Muscle layer of colon (tissue), 2 donors: ENCODE results near the gene LSM14B.

Source experiments
- H3K27ac ChIP-seq: one replicate; pipeline ENCODE4 v1.7.0; 2013; ENCODE audit warnings: low read depth, mild to moderate bottlenecking, low read length, moderate library complexity
- H3K27me3 ChIP-seq, 2 donors: one replicate each; pipeline ENCODE4 v1.7.0; 2013; ENCODE audit warnings: low read length in 2 of 2, mild to moderate bottlenecking in 2 of 2; ENCODE audit not compliant: insufficient read depth in 2 of 2, control insufficient read depth in 1 of 2
- H3K36me3 ChIP-seq: one replicate; pipeline ENCODE4 v1.7.0; 2013; ENCODE audit warnings: mild to moderate bottlenecking, low read length; ENCODE audit not compliant: insufficient read depth
- H3K4me1 ChIP-seq: one replicate; pipeline ENCODE4 v1.7.0; 2013; ENCODE audit warnings: mild to moderate bottlenecking, low read length; ENCODE audit not compliant: insufficient read depth
- H3K4me3 ChIP-seq, 2 donors: one replicate each; pipeline ENCODE4 v1.7.0; 2013; ENCODE audit warnings: low read length in 2 of 2, low read depth in 1 of 2, mild to moderate bottlenecking in 1 of 2, moderate library complexity in 1 of 2
- H3K9ac ChIP-seq: one replicate; pipeline ENCODE4 v1.7.0; 2013; ENCODE audit warnings: low read length
- H3K9me3 ChIP-seq: one replicate; pipeline ENCODE4 v1.7.0; 2013; ENCODE audit warnings: mild to moderate bottlenecking, low read length
- donor health status: abdominal sarcoma.
- donor health status: Adenocarcinoma of cecum.

The LSM14B gene

DNA sequence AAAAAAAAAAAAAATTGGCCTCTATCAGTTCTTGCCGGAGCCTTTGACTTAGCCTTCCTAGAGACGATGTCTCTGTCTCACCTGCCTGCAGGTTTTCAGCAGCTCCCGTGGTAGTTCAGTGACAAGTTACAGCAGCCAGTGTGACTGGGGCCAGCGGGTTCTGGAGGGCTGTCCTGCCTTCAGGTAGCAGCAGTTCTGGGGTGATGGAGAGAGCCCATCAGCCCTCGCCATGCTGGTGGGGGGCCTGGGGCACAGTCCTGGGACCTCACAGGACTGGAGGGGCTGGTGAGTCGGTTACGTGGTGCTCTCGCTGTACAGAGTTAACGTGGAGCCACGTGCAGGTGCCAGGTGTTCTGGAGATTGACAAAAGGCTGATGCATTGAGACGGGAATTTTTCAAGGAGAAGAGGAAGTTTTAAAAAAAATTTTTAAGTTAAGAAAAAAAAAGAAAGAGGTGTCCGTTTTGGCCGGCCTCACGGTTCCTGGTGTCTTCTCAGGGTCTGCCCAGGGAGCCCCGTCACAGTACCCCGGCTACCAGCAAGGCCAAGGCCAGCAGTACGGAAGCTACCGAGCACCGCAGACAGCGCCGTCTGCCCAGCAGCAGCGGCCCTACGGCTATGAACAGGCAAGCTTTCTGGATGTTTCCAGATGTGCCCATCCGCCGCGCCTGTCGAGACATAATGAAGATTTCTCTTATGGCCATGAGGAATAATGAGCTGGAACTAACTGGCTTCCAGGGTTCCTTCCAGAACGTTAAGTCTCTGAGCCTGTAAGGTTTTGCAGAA, 51.9 kb downstream of the LSM14B start:
- Histone ChIP-seq H3K9ac (no peak overlapping the region), H3K27ac (no peak overlapping the region), H3K9me3 (no peaks in the 10 kb centered on the region), H3K27me3 (no peaks in the 10 kb centered on the region), H3K4me3 (no peak overlapping the region), H3K4me1 (no peaks in the 10 kb centered on the region), H3K36me3 (peaks cover 6% of the 10 kb centered on the region)

DNA sequence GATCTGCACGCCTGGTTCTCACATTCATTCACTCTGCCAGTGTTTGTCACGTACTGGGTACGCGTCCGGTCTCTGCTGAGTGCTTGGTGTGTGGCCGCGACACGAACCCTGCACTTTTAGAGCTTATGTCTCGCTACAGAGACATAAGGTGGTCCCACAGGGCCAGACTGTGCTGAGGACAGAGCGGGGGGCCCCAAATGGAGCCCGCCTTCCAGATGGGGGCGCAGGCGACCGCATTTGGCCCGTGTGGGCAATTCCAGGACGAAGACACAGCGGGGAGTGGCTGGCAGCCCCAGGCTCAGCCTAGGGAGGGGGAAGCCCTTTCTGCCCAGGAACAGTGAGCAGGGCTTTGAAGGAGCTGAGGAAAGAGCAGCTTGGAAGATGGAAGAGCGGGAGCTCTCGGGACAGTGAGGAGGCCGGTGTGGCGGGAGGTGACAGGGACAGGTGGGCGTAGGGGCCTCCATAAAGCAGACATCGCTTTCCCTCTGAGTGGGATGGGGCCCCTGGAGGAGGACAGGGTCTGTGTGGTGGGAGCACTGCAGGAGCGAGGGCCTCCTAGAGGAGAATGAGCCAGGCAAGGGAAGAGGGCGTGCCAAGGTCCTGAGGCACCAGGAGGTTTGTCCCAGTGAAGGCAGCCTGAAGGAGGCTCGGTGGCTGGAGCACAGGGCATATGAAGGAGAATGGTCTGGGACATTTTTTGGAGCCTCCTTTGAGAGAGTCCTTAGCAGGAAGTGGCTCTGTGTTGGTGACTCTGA, 52.8 kb downstream of the LSM14B start:
- Histone ChIP-seq H3K36me3 (peaks cover 6% of the 10 kb centered on the region), H3K27me3 (no peaks in the 10 kb centered on the region), H3K27ac (no peak overlapping the region), H3K9me3 (no peaks in the 10 kb centered on the region), H3K4me3 (no peak overlapping the region), H3K9ac (no peak overlapping the region), H3K4me1 (no peaks in the 10 kb centered on the region)

DNA sequence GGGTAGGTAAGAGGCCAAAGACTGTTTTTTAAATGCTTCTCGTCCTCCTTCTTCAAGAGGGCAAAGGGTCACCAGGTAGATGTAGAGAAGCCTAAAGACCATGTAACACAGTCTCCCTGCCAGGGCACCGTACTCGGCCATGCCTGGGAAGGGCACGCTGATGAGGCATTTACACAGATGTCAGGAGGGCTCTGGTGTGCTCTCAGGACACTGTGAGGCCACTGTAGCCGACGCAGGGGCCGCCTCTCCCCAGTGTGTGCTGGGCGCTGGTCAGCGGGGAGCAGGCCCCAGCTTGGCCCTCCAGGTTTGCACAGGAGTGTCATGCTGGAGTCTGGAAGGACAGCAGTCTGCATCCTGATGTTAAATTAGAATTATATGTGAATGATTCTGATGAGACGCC, 53.4 kb downstream of the LSM14B start:
- no peak overlapping the region for H3K27ac ChIP-seq
- no peaks in the 10 kb centered on the region for H3K9me3 ChIP-seq
- H3K9ac ChIP-seq: no peak overlapping the region
- H3K36me3 ChIP-seq: peaks cover 6% of the 10 kb centered on the region
- no peaks in the 10 kb centered on the region for H3K27me3 ChIP-seq
- H3K4me3 ChIP-seq: no peak overlapping the region
- H3K4me1 ChIP-seq: no peaks in the 10 kb centered on the region

DNA sequence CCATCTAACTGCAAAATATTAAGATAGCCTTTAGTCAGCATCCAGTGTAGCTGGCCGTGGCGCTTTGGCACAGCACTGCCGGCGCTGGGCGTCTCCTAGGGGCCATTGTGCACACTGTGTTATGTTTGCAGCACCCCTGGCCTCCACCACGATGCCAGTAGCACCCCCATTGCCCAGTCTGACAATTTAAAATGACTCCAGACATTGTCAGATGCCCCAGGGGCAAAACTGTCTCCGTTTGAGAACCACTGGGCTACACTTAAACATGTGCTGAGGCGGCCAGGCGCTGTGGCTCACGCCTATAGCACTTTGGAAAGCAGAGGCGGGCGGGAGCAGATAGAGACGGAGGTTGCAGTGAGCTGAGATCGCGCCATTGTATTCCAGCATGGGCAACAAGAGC, 54.6 kb downstream of the LSM14B start:
- Histone ChIP-seq H3K36me3 (peaks cover 6% of the 10 kb centered on the region), H3K4me3 (no peak overlapping the region), H3K9ac (no peak overlapping the region), H3K4me1 (peaks cover under 1% of the 10 kb centered on the region), H3K27me3 (no peaks in the 10 kb centered on the region), H3K27ac (no peak overlapping the region), H3K9me3 (no peaks in the 10 kb centered on the region)

DNA sequence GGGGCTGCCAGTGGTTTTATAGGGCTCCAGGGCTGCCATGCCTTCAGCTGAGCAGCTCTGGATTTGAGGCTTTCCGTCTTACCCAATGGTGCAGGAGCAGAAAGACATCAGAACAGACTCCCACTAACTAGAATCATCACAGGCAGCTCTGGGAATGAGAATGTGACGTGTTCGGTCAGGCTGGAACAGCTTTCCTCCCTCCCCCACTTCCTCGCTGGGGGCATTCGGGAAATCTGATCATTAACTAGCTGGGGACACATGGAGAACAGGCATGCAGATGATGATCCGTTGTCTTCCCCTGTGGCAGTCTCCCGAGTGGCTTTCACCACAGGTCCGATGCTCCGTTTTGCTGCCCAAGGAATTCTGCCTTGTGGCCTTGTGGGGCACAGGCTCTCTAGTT, 55.0 kb downstream of the LSM14B start:
- Histone ChIP-seq H3K9ac (no peak overlapping the region), H3K27ac (no peak overlapping the region), H3K36me3 (peaks cover 6% of the 10 kb centered on the region), H3K27me3 (no peaks in the 10 kb centered on the region), H3K4me1 (peaks cover 5% of the 10 kb centered on the region), H3K4me3 (no peak overlapping the region), H3K9me3 (no peaks in the 10 kb centered on the region)

DNA sequence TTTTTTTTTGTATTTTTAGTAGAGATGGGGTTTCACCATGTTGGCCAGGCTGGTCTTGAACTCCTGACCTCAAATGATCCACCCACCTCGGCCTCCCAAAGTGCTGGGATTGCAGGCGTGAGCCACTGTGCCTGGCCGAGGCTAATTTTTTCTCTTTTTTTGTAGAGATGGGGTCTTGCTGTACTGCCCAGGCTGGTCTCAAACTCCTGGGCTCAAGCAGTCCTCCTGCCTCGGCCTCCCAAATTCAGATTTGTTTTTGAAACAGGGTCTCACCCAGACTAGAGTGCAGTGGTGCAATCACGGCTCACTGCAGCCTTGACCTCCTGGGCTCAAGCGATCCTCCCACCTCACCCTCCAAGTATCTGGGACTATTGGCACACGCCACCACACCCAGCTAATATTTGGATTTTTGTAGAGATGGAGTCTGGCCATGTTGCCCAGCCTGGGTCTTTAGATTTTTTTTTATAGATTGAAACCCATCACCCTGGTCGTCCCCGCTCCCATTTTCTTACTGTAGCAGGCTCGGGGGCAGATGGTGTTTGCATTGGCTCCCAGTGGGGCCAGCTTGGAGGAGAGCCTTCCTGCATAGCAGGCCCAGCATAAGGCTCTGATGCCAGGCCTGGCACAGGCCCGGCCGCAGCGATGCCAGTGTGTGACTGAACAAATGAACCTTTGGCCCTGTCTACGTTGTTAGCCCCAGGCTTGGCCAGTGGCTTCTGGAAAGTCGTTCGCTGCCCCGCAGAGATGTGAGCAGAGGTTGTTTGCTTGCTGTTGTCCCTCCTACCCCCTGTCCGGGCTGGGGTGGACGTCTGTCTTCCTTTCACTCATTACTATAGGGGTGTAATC, 56.3 kb downstream of the LSM14B start:
- H3K4me1 ChIP-seq: peaks cover 7% of the 10 kb centered on the region
- no peak overlapping the region for H3K4me3 ChIP-seq
- H3K27me3 ChIP-seq: no peaks in the 10 kb centered on the region
- H3K27ac ChIP-seq: no peak overlapping the region
- H3K9me3 ChIP-seq: no peaks in the 10 kb centered on the region
- H3K36me3 ChIP-seq: peaks cover 6% of the 10 kb centered on the region
- H3K9ac ChIP-seq: no peak overlapping the region

DNA sequence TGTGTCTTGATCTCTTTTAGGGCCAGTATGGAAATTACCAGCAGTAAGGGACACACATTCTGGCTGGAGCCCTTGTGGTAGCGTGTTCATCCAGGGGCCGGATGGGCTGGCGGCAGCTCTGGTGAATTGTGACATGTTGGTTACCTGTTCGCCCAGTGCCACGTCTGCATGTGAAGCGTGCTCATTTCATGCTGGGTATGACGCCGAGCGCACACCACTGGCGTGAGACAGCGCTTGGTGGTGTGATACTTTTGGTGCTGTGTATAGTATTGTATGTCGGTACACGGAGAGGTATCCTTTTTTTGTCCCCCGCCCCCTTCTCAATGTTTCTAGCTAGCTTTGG, 56.9 kb downstream of the LSM14B start:
- no peaks in the 10 kb centered on the region for H3K27me3 ChIP-seq
- no peaks in the 10 kb centered on the region for H3K9me3 ChIP-seq
- H3K4me1 ChIP-seq: peaks cover 13% of the 10 kb centered on the region
- no peak overlapping the region for H3K4me3 ChIP-seq
- H3K27ac ChIP-seq: no peak overlapping the region
- H3K36me3 ChIP-seq: peaks cover 6% of the 10 kb centered on the region
- H3K9ac ChIP-seq: no peak overlapping the region

DNA sequence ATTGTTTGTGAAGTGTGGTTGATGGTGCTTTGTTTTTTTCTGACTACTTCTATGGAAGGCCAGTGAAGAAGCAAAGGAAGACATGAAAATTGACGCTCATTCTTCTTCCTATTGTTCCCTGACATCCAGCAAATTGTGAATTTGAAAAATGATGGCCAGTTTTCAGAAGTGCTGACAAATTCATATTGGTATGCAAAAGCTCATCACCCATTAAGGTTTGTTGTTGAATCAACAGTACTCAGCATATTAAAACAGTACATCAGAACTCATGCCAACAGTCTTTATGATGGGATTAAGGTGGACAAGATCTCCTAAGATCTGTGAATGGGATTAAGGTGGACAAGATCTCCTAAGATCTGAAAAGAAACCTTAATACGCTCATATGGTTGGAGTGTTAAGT, 59.5 kb downstream of the LSM14B start:
- Histone ChIP-seq H3K9ac (no peak overlapping the region), H3K36me3 (no peaks in the 10 kb centered on the region), H3K4me1 (peaks cover 19% of the 10 kb centered on the region), H3K27ac (no peak overlapping the region), H3K9me3 (no peaks in the 10 kb centered on the region), H3K27me3 (no peaks in the 10 kb centered on the region), H3K4me3 (peak overlapping the region in 1 of 2 donors; percentile 74)

DNA sequence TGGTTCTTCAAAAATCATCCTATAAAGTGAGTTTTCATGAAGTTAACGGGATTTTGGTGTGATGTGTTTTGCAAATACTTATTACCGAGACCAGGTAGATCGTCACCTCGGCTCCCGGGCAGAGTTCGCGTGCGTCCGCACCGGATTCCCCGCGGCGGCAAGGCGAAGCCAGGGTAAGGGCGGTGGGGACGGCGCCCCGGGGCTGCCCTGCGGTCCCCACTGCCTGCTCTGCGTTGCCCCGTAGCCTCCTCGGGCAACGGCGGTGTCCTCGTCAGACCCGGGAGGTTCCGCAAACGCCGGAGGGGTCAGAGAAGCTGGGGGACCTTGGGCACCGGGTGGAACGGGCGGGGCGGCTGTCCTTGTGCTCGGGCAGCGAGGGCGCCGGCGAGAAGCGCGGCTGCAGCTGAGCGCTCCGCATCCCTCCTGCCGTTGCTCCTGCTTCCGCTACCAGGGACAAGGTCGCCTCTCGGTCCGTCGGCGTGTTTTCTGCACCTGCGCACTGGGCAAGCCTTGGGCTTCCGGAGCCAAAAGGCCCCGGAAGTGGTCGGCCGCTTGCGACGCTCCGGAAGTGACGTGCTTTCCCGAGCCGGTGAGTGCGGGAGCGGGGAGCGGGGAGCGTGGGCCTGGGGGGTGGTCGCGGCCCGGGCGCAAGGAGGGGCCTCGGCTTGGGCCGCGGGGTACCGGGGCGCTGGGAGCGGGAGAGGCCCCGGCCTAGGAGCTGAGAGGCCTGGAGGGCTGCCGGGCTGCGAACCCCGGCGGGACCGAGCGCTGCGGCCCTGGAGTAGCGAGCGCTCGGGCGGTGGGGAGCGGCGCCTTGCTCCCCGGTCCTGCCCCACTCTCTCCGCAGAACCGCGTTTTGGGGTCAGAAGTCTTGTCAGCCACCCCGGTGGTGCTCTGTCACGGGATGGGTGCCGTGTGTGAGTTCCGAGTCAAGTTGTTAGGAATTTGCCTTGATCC, 60.5 kb downstream of the LSM14B start, which contains the start of gene MTG2:
Gene MTG2 (plus strand): TSS at position 560 of the 957 bp plus-strand sequence. CDS start 10,393 bp downstream, outside the sequence.
- peak within 1 kb of the TSS; percentile 95 for H3K27ac ChIP-seq
- peak within 1 kb of the TSS; percentile 66 for H3K9ac ChIP-seq
- no peaks in the 10 kb centered on the region for H3K9me3 ChIP-seq
- no peaks in the 10 kb centered on the region for H3K27me3 ChIP-seq
- peak within 1 kb of the TSS; percentile 74 to 100 for H3K4me3 ChIP-seq
- peaks cover 19% of the 10 kb centered on the region for H3K4me1 ChIP-seq
- no peaks in the 10 kb centered on the region for H3K36me3 ChIP-seq

DNA sequence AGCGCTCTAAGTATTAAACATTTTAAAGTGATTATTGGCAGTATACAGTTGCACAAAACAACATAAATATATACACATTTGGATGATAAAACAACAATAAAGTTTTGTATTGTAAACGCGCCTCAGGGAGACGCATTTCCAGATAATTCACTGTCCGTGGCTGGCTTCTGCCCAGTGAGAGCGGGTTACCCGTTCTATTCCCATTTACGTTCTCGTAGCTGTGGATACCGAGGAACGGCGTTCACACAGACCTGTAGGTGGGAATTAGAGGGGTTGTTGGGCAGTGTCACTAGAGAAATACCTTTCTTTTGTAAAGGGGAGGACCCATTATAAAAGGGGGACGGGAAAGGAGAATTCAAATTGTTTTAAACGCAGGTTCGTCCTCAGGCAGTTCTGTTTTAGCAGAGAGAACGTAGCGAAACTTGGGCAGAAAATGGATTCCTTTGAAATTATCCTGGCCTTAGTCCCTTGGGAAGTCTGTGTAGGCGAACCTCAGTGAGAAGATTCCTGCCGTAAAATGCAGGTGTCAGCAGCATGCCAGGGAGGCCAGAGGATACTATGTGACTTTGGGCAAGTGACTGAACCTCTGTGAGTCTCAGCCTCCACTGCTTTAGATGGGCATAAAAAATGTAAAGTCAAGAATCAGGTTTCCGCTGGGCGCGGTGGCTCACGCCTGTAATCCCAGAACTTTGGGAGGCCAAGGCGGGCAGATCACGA, 61.3 kb downstream of the LSM14B start:
- no peaks in the 10 kb centered on the region for H3K36me3 ChIP-seq
- peak overlapping the region; percentile 74 to 100 for H3K4me3 ChIP-seq
- H3K9ac ChIP-seq: peak overlapping the region; percentile 62
- H3K27ac ChIP-seq: peak overlapping the region; percentile 95
- peaks cover 19% of the 10 kb centered on the region for H3K4me1 ChIP-seq
- no peaks in the 10 kb centered on the region for H3K27me3 ChIP-seq
- H3K9me3 ChIP-seq: no peaks in the 10 kb centered on the region
